SK-N-SH treated with all-trans-retinoic acid at 6 μM for 48 hours (cell line): Measurements from ENCODE around the gene COL4A2.

Experiments
- ATAC-seq: fragments of 200-7000 bp; cut with Tn5 transposase; 3 replicates; pipeline ENCODE4 v1.9.1; 2020; ENCODE audit warnings: mild to moderate bottlenecking, moderate library complexity
- ARNTL ChIP-seq: fragments of 450-650 bp; formaldehyde crosslinking; IDR thresholded peaks from 2 replicates; pipeline ENCODE4 v1.5.0; 2020; ENCODE audit warnings: low read depth, mild to moderate bottlenecking, moderate library complexity, borderline replicate concordance
- CREB5 ChIP-seq: fragments of 250-450 bp; sonication (Bioruptor Pico); IDR thresholded peaks from 2 replicates; pipeline ENCODE4 v1.5.1; 2020; ENCODE audit warnings: low read depth, mild to moderate bottlenecking, moderate library complexity
- CSDC2 ChIP-seq: fragments of 250-450 bp; sonication (Bioruptor Pico); IDR thresholded peaks from 2 replicates; pipeline ENCODE4 v1.5.0; 2020; ENCODE audit warnings: mild to moderate bottlenecking, moderate library complexity
- ESRRG ChIP-seq: fragments of 250-450 bp; sonication (Bioruptor Pico); IDR thresholded peaks from 2 replicates; pipeline ENCODE4 v1.6.1; 2021; ENCODE audit warnings: mild to moderate bottlenecking
- GLIS3 ChIP-seq: fragments of 250-450 bp; sonication (Bioruptor Pico); IDR thresholded peaks from 2 replicates; pipeline ENCODE4 v1.5.0; 2020; ENCODE audit warnings: mild to moderate bottlenecking, moderate library complexity
- ISL1 ChIP-seq: fragments of 250-450 bp; sonication (Bioruptor Pico); IDR thresholded peaks from 2 replicates; pipeline ENCODE4 v2.1.2; 2022; ENCODE audit warnings: mild to moderate bottlenecking, moderate library complexity
- OSR1 ChIP-seq: fragments of 250-450 bp; sonication (Bioruptor Pico); IDR thresholded peaks from 2 replicates; pipeline ENCODE4 v1.8.0; 2022; ENCODE audit warnings: moderate library complexity, mild to moderate bottlenecking, inconsistent platforms
- PATZ1 ChIP-seq: fragments of 250-450 bp; sonication (Bioruptor Pico); IDR thresholded peaks from 2 replicates; pipeline ENCODE4 v1.8.0; 2020; ENCODE audit warnings: mild to moderate bottlenecking, moderate library complexity, borderline replicate concordance
- POU6F1 ChIP-seq: fragments of 250-450 bp; sonication (Bioruptor Pico); IDR thresholded peaks from 2 replicates; pipeline ENCODE4 v1.8.0; 2021; ENCODE audit warnings: low read depth, mild to moderate bottlenecking, moderate library complexity, borderline replicate concordance
- PPARA ChIP-seq: fragments of 250-450 bp; sonication (Bioruptor Pico); IDR thresholded peaks from 2 replicates; pipeline ENCODE4 v1.5.0; 2020; ENCODE audit warnings: mild to moderate bottlenecking, borderline replicate concordance
- RARB ChIP-seq: fragments of 250-450 bp; sonication (Bioruptor Pico); IDR thresholded peaks from 2 replicates; pipeline ENCODE4 v1.8.0; 2021; ENCODE audit warnings: mild to moderate bottlenecking, moderate library complexity
- SNAI2 ChIP-seq: fragments of 250-450 bp; sonication (Bioruptor Pico); IDR thresholded peaks from 2 replicates; pipeline ENCODE4 v1.5.0; 2020; ENCODE audit warnings: mild to moderate bottlenecking, moderate library complexity
- TCF4 ChIP-seq: fragments of 250-450 bp; sonication (Bioruptor Pico); IDR thresholded peaks from 2 replicates; pipeline ENCODE4 v1.8.0; 2021; ENCODE audit warnings: mild to moderate bottlenecking, moderate library complexity, borderline replicate concordance
- TOX ChIP-seq: fragments of 250-450 bp; sonication (Bioruptor Pico); IDR thresholded peaks from 2 replicates; pipeline ENCODE4 v1.8.0; 2021; ENCODE audit warnings: mild to moderate bottlenecking, moderate library complexity, borderline replicate concordance
- TSHZ2 ChIP-seq: fragments of 250-450 bp; sonication (Bioruptor Pico); IDR thresholded peaks from 2 replicates; pipeline ENCODE4 v1.5.0; 2020; ENCODE audit warnings: mild to moderate bottlenecking, moderate library complexity
- ZC3H10 ChIP-seq: fragments of 250-450 bp; sonication (Bioruptor Pico); IDR thresholded peaks from 2 replicates; pipeline ENCODE4 v1.5.1; 2021; ENCODE audit warnings: mild to moderate bottlenecking, moderate library complexity
- ZFP30 ChIP-seq: fragments of 450-650 bp; formaldehyde crosslinking; IDR thresholded peaks from 2 replicates; pipeline ENCODE4 v1.5.0; 2022; ENCODE audit warnings: mild to moderate bottlenecking, moderate library complexity
- ZNF565 ChIP-seq: fragments of 450-650 bp; formaldehyde crosslinking; conservative IDR thresholded peaks from 2 replicates; pipeline ENCODE4 v1.5.0; 2020; ENCODE audit warnings: low read depth, mild to moderate bottlenecking, moderate library complexity
- ZNF70 ChIP-seq: fragments of 450-650 bp; formaldehyde crosslinking; IDR thresholded peaks from 2 replicates; pipeline ENCODE4 v1.5.0; 2020; ENCODE audit warnings: mild to moderate bottlenecking, moderate library complexity
- ZNF8 ChIP-seq: fragments of 450-650 bp; formaldehyde crosslinking; IDR thresholded peaks from 2 replicates; pipeline ENCODE4 v1.5.0; 2020; ENCODE audit warnings: mild to moderate bottlenecking, moderate library complexity
- TF ChIP-seq, protein P1 (sequence below): fragments of 250-450 bp; sonication (Bioruptor Pico); IDR thresholded peaks from 2 replicates; pipeline ENCODE4 v1.5.1; 2021; ENCODE audit warnings: mild to moderate bottlenecking, moderate library complexity

COL4A2 gene

GRCh38 chr13:110509971-110510786 is 203.1 kb downstream of the COL4A2 start:
- TF ChIP-seq PATZ1 (CRISPR knock-in tag) (no peak), ISL1 (CRISPR knock-in tag) (no peak), TOX (no peak), POU6F1 (no peak), SNAI2 (CRISPR knock-in tag) (no peak), ESRRG (no peak), CSDC2 (no peak), GLIS3 (CRISPR knock-in tag) (no peak), CREB5 (CRISPR knock-in tag) (no peak), ARNTL (no peak), ZNF565 (CRISPR knock-in tag) (no peak), RARB (CRISPR knock-in tag) (no peak), ZC3H10 (CRISPR knock-in tag) (no peak)
- peak; percentile 34 for ATAC-seq

GRCh38 chr13:110511509-110512181 is 204.6 kb downstream of the COL4A2 start:
- no peak for TF ChIP-seq TCF4 (CRISPR knock-in tag)
- TF ChIP-seq ISL1 (CRISPR knock-in tag) = no peak
- no peak for TF ChIP-seq CSDC2
- TF ChIP-seq PPARA = no peak
- TF ChIP-seq ZNF70 (CRISPR knock-in tag) = no peak
- TF ChIP-seq ZNF8 (CRISPR knock-in tag) = no peak
- no peak for TF ChIP-seq ZFP30 (CRISPR knock-in tag)
- no peak for TF ChIP-seq RARB (CRISPR knock-in tag)
- TF ChIP-seq, protein P1, sequence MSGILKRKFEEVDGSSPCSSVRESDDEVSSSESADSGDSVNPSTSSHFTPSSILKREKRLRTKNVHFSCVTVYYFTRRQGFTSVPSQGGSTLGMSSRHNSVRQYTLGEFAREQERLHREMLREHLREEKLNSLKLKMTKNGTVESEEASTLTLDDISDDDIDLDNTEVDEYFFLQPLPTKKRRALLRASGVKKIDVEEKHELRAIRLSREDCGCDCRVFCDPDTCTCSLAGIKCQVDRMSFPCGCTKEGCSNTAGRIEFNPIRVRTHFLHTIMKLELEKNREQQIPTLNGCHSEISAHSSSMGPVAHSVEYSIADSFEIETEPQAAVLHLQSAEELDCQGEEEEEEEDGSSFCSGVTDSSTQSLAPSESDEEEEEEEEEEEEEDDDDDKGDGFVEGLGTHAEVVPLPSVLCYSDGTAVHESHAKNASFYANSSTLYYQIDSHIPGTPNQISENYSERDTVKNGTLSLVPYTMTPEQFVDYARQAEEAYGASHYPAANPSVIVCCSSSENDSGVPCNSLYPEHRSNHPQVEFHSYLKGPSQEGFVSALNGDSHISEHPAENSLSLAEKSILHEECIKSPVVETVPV (CRISPR knock-in tag) = no peak
- TF ChIP-seq ZNF565 (CRISPR knock-in tag) = no peak
- no peak for ATAC-seq

DNA sequence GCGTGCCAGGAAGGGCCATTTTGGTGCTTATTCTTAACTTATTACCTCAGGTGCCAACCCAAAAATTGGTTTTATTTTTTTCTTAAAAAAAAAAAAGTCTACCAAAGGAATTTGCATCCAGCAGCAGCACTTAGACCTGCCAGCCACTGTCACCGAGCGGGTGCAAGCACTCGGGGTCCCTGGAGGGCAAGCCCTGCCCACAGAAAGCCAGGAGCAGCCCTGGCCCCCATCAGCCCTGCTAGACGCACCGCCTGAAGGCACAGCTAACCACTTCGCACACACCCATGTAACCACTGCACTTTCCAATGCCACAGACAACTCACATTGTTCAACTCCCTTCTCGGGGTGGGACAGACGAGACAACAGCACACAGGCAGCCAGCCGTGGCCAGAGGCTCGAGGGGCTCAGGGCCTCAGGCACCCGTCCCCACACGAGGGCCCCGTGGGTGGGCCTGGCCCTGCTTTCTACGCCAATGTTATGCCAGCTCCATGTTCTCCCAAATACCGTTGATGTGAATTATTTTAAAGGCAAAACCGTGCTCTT is 205.2 kb downstream of the COL4A2 start:
- TF ChIP-seq TOX = no peak
- no peak for TF ChIP-seq RARB (CRISPR knock-in tag)
- TF ChIP-seq ZC3H10 (CRISPR knock-in tag) = no peak
- TF ChIP-seq OSR1 (CRISPR knock-in tag) = no peak
- no peak for TF ChIP-seq POU6F1
- no peak for TF ChIP-seq PATZ1 (CRISPR knock-in tag)
- TF ChIP-seq GLIS3 (CRISPR knock-in tag) = no peak
- no peak for TF ChIP-seq SNAI2 (CRISPR knock-in tag)
- no peak for TF ChIP-seq TSHZ2
- TF ChIP-seq ZNF8 (CRISPR knock-in tag) = no peak
- ATAC-seq = no peak
